Breast epithelium (tissue), 4 donors: ENCODE data around the gene LRRC34. TPM values are rescaled to one million over a fixed set of nuclear protein-coding genes. Genes with fewer than 3 reads are reported as not detected.

ENCODE experiments used
- DNase-seq, 2 donors: peaks; one replicate each; pipeline ENCODE4 v3.0.0-alpha.2; 2019; ENCODE audit warnings: low spot score in 2 of 2
- H3K27ac ChIP-seq, 2 donors: fragments of 200-600 bp; sonication (generic) in 1 of 2; one replicate each; pipeline ENCODE4 v1.5.1; 2016 to 2019; ENCODE audit warnings: mild to moderate bottlenecking in 1 of 2
- H3K27me3 ChIP-seq, 2 donors: fragments of 200-600 bp; sonication (generic) in 1 of 2; one replicate each; pipeline versions ENCODE4 v1.5.1 to v1.6.0; 2017 to 2019; ENCODE audit warnings: control low read depth in 1 of 2, mild to moderate bottlenecking in 1 of 2
- H3K36me3 ChIP-seq: fragments of 200-600 bp; one replicate; pipeline ENCODE4 v1.5.1; 2019
- H3K4me1 ChIP-seq, 2 donors: fragments of 200-600 bp; sonication (generic); one replicate each; pipeline ENCODE4 v1.5.1; 2016 to 2019; ENCODE audit warnings: control low read depth in 1 of 2
- H3K4me3 ChIP-seq, 3 donors: fragments of 200-600 bp; sonication (generic); 1 replicate in 2 of 3; 2 replicates in 1 of 3; pipeline ENCODE4 v1.5.1; 2016 to 2019; ENCODE audit warnings: mild to moderate bottlenecking in 3 of 3, moderate library complexity in 2 of 3
- H3K9me3 ChIP-seq, 2 donors: fragments of 200-600 bp; sonication (generic) in 1 of 2; one replicate each; pipeline ENCODE4 v1.5.1; 2016 to 2019; ENCODE audit warnings: control low read depth in 1 of 2
- CTCF ChIP-seq, 3 donors: fragments of 450-650 bp; IDR thresholded peaks; one replicate each; pipeline ENCODE4 v1.5.1; 2016 to 2017; ENCODE audit warnings: antibody characterized with exemption in 3 of 3, mild to moderate bottlenecking in 3 of 3, moderate library complexity in 3 of 3
- POLR2A ChIP-seq: fragments of 450-650 bp; IDR thresholded peaks from one replicate; pipeline ENCODE4 v1.6.1; 2016; ENCODE audit warnings: antibody characterized with exemption, mild to moderate bottlenecking, moderate library complexity
- POLR2AphosphoS5 ChIP-seq, 3 donors: sonication (generic); formaldehyde crosslinking; IDR thresholded peaks; one replicate each; pipeline ENCODE4 v1.6.1; 2017; ENCODE audit warnings: antibody characterized with exemption in 3 of 3
- intact Hi-C: fragments of 100-400 bp; cut with DNase I; formaldehyde crosslinking; loops from one replicate; pipeline ENCODE4 v1.15.1; 2023; ENCODE audit warnings: low total_unique reads
- total RNA-seq, 3 donors: library from RNA; depleted of rRNA; stranded (reverse); fragments of >200 nt; gene quantifications; one replicate each; pipeline ENCODE4 v1.1.0, GENCODE V29; 2016

The LRRC34 gene
- total RNA-seq, 3 donors from 2014 or later: 1.0 to 6.4 (median 4.9) TPM

DNA sequence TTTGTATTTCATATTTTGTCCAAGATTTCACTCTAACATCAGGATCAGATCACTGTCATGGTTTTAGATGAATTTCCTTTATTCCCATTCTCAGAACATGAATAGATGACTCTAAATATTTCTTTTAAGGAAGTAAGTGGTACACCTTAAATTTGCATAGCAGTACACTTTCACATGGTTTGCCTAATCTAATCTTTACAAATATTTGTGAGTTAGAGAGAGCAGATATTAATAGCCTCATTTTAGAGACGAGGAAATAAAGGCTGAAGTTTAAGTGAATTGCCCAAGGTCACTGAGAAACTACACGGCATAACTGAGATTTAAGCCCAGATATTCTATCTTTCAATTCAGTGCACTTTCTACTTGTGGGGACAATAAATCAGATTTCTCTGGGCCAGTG is 62.0 kb downstream of the LRRC34 start:
- Histone ChIP-seq H3K36me3 (no peaks in the 10 kb centered on the region), H3K27me3 (peaks cover 0 to 16% of the 10 kb centered on the region in 2 donors), H3K4me3 (no peak overlapping the region), H3K27ac (no peak overlapping the region), H3K4me1 (no peaks in the 10 kb centered on the region), H3K9me3 (no peaks in the 10 kb centered on the region)
- DNase-seq: no peak
- intact Hi-C loops: no loop called here
- TF ChIP-seq CTCF (IDR thresholded peaks at IDR 0.05) (no peak), POLR2A (no peak), POLR2AphosphoS5 (IDR thresholded peaks at IDR 0.05) (no peak)

DNA sequence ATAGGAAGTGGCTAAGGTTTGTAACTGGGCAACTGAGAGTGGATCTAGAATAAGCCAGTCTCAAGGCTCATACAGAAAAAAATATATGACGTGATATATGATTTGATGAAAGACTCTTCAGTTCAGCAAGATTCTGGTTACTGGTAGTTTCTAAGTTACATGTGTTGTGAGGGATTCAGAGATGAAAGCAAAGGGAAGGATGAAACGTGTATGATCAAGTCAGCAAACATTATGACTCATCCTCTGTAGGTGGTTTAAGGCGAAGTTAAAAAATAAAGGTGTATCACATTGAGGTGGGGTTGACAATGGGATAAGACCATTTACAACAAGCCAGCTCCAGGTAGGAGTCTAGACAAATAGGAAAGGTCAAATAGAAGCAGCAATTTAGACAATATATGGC is 64.0 kb downstream of the LRRC34 start:
- H3K36me3 ChIP-seq: no peaks in the 10 kb centered on the region
- no peak overlapping the region for H3K27ac ChIP-seq
- H3K4me1 ChIP-seq: no peaks in the 10 kb centered on the region
- DNase-seq: no peak
- H3K4me3 ChIP-seq: no peak overlapping the region
- H3K27me3 ChIP-seq: peaks cover 0 to 16% of the 10 kb centered on the region in 2 donors
- H3K9me3 ChIP-seq: no peaks in the 10 kb centered on the region
- intact Hi-C loops: no loop called here
- TF ChIP-seq POLR2AphosphoS5 (IDR thresholded peaks at IDR 0.05) (no peak), CTCF (IDR thresholded peaks at IDR 0.05) (no peak), POLR2A (no peak)

- no peak for DNase-seq
- no peaks in the 10 kb centered on the region for H3K36me3 ChIP-seq
- no peaks in the 10 kb centered on the region for H3K9me3 ChIP-seq
- H3K4me1 ChIP-seq: no peaks in the 10 kb centered on the region
- intact Hi-C loops: no loop called here
- no peak for TF ChIP-seq CTCF (IDR thresholded peaks at IDR 0.05)
- no peak overlapping the region for H3K27ac ChIP-seq
- peaks cover 0 to 16% of the 10 kb centered on the region in 2 donors for H3K27me3 ChIP-seq
- H3K4me3 ChIP-seq: no peak overlapping the region
Measured at GRCh38 chr3:169746924-169747323, 65.8 kb downstream of the LRRC34 start.

GRCh38 chr3:169744366-169745054 is 68.2 kb downstream of the LRRC34 start:
- TF ChIP-seq POLR2A: no peak
- peak in 1 of 3 donors; percentile 32 for TF ChIP-seq CTCF (IDR thresholded peaks at IDR 0.05)
- TF ChIP-seq POLR2AphosphoS5 (IDR thresholded peaks at IDR 0.05): no peak
- Histone ChIP-seq H3K9me3 (no peaks in the 10 kb centered on the region), H3K4me3 (no peak overlapping the region), H3K27me3 (peaks cover 0 to 16% of the 10 kb centered on the region in 2 donors), H3K36me3 (no peaks in the 10 kb centered on the region), H3K27ac (no peak overlapping the region), H3K4me1 (no peaks in the 10 kb centered on the region)
- intact Hi-C loops: no loop called here
- no peak for DNase-seq

Other genes with a start within 250 kb of the LRRC34 start
- 10 to 100 TPM in 2 of 3 donors, 1 to 10 TPM in 1; 7.5 to 21.6 (median 13.9) TPM for gene MECOM, start 149.2 kb downstream of the LRRC34 start, total RNA-seq
- 100 to 1,000 TPM; 125 to 194 (median 179) TPM for gene TERC, start 47.8 kb downstream of the LRRC34 start, total RNA-seq
- gene ACTRT3, start 43.3 kb downstream of the LRRC34 start, total RNA-seq: 1 to 10 TPM; 1.5 to 4.6 (median 3.3) TPM
- gene MYNN, start 39.5 kb downstream of the LRRC34 start, total RNA-seq: 10 to 100 TPM; 16.0 to 29.0 (median 18.7) TPM
- under 1 TPM in 1 of 3 donors, not detected in 2; 0.15 TPM for gene LRRIQ4, start within 50 bp of the LRRC34 start, total RNA-seq
- 1 to 10 TPM in 1 of 3 donors, under 1 TPM in 1, not detected in 1; 0.29 to 7.5 TPM for gene LRRC31, start 57.0 kb upstream of the LRRC34 start, total RNA-seq
- gene SAMD7, start 98.7 kb upstream of the LRRC34 start, total RNA-seq: under 1 TPM in 1 of 3 donors, not detected in 2; under 0.01 TPM
- 100 to 1,000 TPM in 1 of 3 donors, 10 to 100 TPM in 2; 55.1 to 101 (median 56.1) TPM for gene SEC62, start 153.9 kb upstream of the LRRC34 start, total RNA-seq
- gene GPR160, start 225.1 kb upstream of the LRRC34 start, total RNA-seq: 10 to 100 TPM in 2 of 3 donors, 1 to 10 TPM in 1; 4.2 to 31.9 (median 27.9) TPM